ENCODE results near the gene LGR6. TPM values are rescaled to one million over a fixed set of nuclear protein-coding genes. Genes with fewer than 3 reads are reported as not detected.

LGR6 gene
- total and polyA plus RNA-seq, 2 donors (not counting 1 experiment from before 2014, with no cell fraction given), result 0.28 TPM; not detected in 1

- H3K4me1 Mint-ChIP-seq, result peaks cover 9% of the 10 kb centered on the region
- no peak overlapping the region for H3K9ac ChIP-seq (ENCODE audit: low read length)
- WGBS (ENCODE audit: insufficient coverage), result no CpG with 5 or more reads among the region's 1 CpG
- H3K27ac ChIP-seq (ENCODE audit: low read length in 2 of 2), result no peak overlapping the region
- H3K4me3 ChIP-seq (ENCODE audit: control extremely low read depth in 1 of 5, extremely low read depth in 1 of 5, insufficient read depth in 1 of 5, low read depth in 2 of 5, low read length in 4 of 5), result no peak overlapping the region
- no peaks in the 10 kb centered on the region for H4K20me1 ChIP-seq (ENCODE audit: control insufficient read depth, insufficient read depth, low read length, poor library complexity, severe bottlenecking)
- no peak overlapping the region for H3K27ac Mint-ChIP-seq
- H3K9me3 Mint-ChIP-seq (ENCODE audit: insufficient read depth), result no peaks in the 10 kb centered on the region
- no peak overlapping the region for H3K4me2 ChIP-seq (replicated peaks; ENCODE audit: low read depth, low read length, poor library complexity, severe bottlenecking)
- CTCF ChIA-PET, result interaction anchor here (0.7 to 1.6 kb wide), 2 partner anchors 25 to 45 kb away, joined by 3 to 5 read pairs; partner anchors contain the start of gene LGR6
- H3K4me3 Mint-ChIP-seq, result no peak overlapping the region
- H3K27me3 Mint-ChIP-seq, result peaks cover 55% of the 10 kb centered on the region
- ATAC-seq (ENCODE audit: low read depth) (no peak), DNase-seq (no peak)
- H3K9me3 ChIP-seq (ENCODE audit: control extremely low read depth in 1 of 3, control insufficient read depth in 2 of 3, insufficient read depth in 1 of 3, low read length in 2 of 3), result no peaks in the 10 kb centered on the region
- no peak overlapping the region for H2AFZ ChIP-seq (ENCODE audit: insufficient read depth, low read depth, low read length, poor library complexity, severe bottlenecking)
- H3K36me3 ChIP-seq (replicated peaks in 1 of 2; ENCODE audit: control extremely low read depth in 1 of 2, control insufficient read depth in 1 of 2, extremely low read depth in 1 of 2, insufficient read depth in 2 of 2, low read length in 1 of 2), result no peaks in the 10 kb centered on the region
- peaks cover 5 to 6% of the 10 kb centered on the region in 2 donors for H3K4me1 ChIP-seq (ENCODE audit: control insufficient read depth in 2 of 2, insufficient read depth in 2 of 2, low read length in 2 of 2)
- POLR2A ChIA-PET, result no interaction called here
- H3K27me3 ChIP-seq (replicated peaks in 1 of 4; ENCODE audit: control extremely low read depth in 1 of 4, control insufficient read depth in 3 of 4, insufficient read depth in 4 of 4, low read length in 3 of 4), result peaks cover 0 to 40% (median 14%) of the 10 kb centered on the region in 4 experiments
- TF ChIP-seq CTCF (IDR thresholded peaks at IDR 0.05), result no peak
- no peak for TF ChIP-seq EZH2 (IDR thresholded peaks at IDR 0.05; ENCODE audit: borderline replicate concordance, insufficient read depth, low read depth, low read length, poor library complexity, severe bottlenecking)
- H3K79me2 ChIP-seq (ENCODE audit: control insufficient read depth, insufficient read depth, low read length), result no peaks in the 10 kb centered on the region
- intact Hi-C loops (cut with micrococcal nuclease), result no loop called here
Observed at GRCh38 chr1:202217951-202218350, 24.4 kb downstream of the LGR6 start.

GRCh38 chr1:202220733-202221132, 27.1 kb downstream of the LGR6 start:
- Histone ChIP-seq H3K27me3 (replicated peaks in 1 of 4; ENCODE audit: control extremely low read depth in 1 of 4, control insufficient read depth in 3 of 4, insufficient read depth in 4 of 4, low read length in 3 of 4) (peaks cover 0 to 15% (median 3%) of the 10 kb centered on the region in 4 experiments), H3K4me3 (ENCODE audit: control extremely low read depth in 1 of 5, extremely low read depth in 1 of 5, insufficient read depth in 1 of 5, low read depth in 2 of 5, low read length in 4 of 5) (no peak overlapping the region), H3K9me3 (ENCODE audit: control extremely low read depth in 1 of 3, control insufficient read depth in 2 of 3, insufficient read depth in 1 of 3, low read length in 2 of 3) (no peaks in the 10 kb centered on the region), H4K20me1 (ENCODE audit: control insufficient read depth, insufficient read depth, low read length, poor library complexity, severe bottlenecking) (no peaks in the 10 kb centered on the region), H3K36me3 (replicated peaks in 1 of 2; ENCODE audit: control extremely low read depth in 1 of 2, control insufficient read depth in 1 of 2, extremely low read depth in 1 of 2, insufficient read depth in 2 of 2, low read length in 1 of 2) (no peaks in the 10 kb centered on the region), H2AFZ (ENCODE audit: insufficient read depth, low read depth, low read length, poor library complexity, severe bottlenecking) (no peak overlapping the region), H3K4me2 (replicated peaks; ENCODE audit: low read depth, low read length, poor library complexity, severe bottlenecking) (no peak overlapping the region), H3K27ac (ENCODE audit: low read length in 2 of 2) (no peak overlapping the region), H3K4me1 (ENCODE audit: control insufficient read depth in 2 of 2, insufficient read depth in 2 of 2, low read length in 2 of 2) (no peaks in the 10 kb centered on the region), H3K9ac (ENCODE audit: low read length) (no peak overlapping the region), H3K79me2 (ENCODE audit: control insufficient read depth, insufficient read depth, low read length) (no peaks in the 10 kb centered on the region)
- no peaks in the 10 kb centered on the region for H3K9me3 Mint-ChIP-seq (ENCODE audit: insufficient read depth)
- no peak for ATAC-seq (ENCODE audit: low read depth)
- H3K4me3 Mint-ChIP-seq, result no peak overlapping the region
- WGBS (ENCODE audit: insufficient coverage), result 86% methylated on average over 1 of the region's 2 CpGs
- TF ChIP-seq CTCF (IDR thresholded peaks at IDR 0.05), result no peak
- no peak for TF ChIP-seq EZH2 (IDR thresholded peaks at IDR 0.05; ENCODE audit: borderline replicate concordance, insufficient read depth, low read depth, low read length, poor library complexity, severe bottlenecking)
- ChIA-PET POLR2A (no interaction called here), CTCF (no interaction called here)
- intact Hi-C loops (cut with micrococcal nuclease), result no loop called here
- peaks cover 39% of the 10 kb centered on the region for H3K27me3 Mint-ChIP-seq
- no peak overlapping the region for H3K27ac Mint-ChIP-seq
- DNase-seq, result no peak
- no peaks in the 10 kb centered on the region for H3K4me1 Mint-ChIP-seq
